Measurements from ENCODE around the gene CDK5RAP3. TPM values are rescaled to one million over a fixed set of nuclear protein-coding genes. Genes with fewer than 3 reads are reported as not detected.

The CDK5RAP3 gene
- total RNA-seq, 1 donor from 2014 or later = 62.8 TPM

- H3K4me3 Mint-ChIP-seq (ENCODE audit: unreplicated experiment) = no peak within 1 kb of the TSS
- no peaks in the 10 kb centered on the region for H3K79me2 ChIP-seq (ENCODE audit: insufficient read depth, low read length)
- no peaks in the 10 kb centered on the region for H3K4me1 Mint-ChIP-seq (ENCODE audit: low read depth, unreplicated experiment)
- H3K36me3 ChIP-seq (ENCODE audit: insufficient read depth, low read length) = no peaks in the 10 kb centered on the region
- H3K4me1 ChIP-seq (ENCODE audit: insufficient read depth, low read length) = peaks cover 4% of the 10 kb centered on the region
- no peak within 1 kb of the TSS for H2AFZ ChIP-seq (ENCODE audit: low read depth, low read length)
- peaks cover 5% of the 10 kb centered on the region for H3K27me3 ChIP-seq (ENCODE audit: insufficient read depth, low read length)
- no peak within 1 kb of the TSS for H3K27ac Mint-ChIP-seq (ENCODE audit: unreplicated experiment)
- H3K4me3 ChIP-seq (ENCODE audit: insufficient read depth, low read depth, low read length) = no peak within 1 kb of the TSS
- no peak for DNase-seq (ENCODE audit: low read depth)
- peaks cover 33% of the 10 kb centered on the region for H3K27me3 Mint-ChIP-seq (ENCODE audit: low read depth, unreplicated experiment)
- H3K9ac ChIP-seq (ENCODE audit: low read length) = no peak within 1 kb of the TSS
- TF ChIP-seq EZH2 (IDR thresholded peaks at IDR 0.05; ENCODE audit: insufficient read depth, low read length) = no peak
- TF ChIP-seq, protein P1, sequence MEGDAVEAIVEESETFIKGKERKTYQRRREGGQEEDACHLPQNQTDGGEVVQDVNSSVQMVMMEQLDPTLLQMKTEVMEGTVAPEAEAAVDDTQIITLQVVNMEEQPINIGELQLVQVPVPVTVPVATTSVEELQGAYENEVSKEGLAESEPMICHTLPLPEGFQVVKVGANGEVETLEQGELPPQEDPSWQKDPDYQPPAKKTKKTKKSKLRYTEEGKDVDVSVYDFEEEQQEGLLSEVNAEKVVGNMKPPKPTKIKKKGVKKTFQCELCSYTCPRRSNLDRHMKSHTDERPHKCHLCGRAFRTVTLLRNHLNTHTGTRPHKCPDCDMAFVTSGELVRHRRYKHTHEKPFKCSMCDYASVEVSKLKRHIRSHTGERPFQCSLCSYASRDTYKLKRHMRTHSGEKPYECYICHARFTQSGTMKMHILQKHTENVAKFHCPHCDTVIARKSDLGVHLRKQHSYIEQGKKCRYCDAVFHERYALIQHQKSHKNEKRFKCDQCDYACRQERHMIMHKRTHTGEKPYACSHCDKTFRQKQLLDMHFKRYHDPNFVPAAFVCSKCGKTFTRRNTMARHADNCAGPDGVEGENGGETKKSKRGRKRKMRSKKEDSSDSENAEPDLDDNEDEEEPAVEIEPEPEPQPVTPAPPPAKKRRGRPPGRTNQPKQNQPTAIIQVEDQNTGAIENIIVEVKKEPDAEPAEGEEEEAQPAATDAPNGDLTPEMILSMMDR (IDR thresholded peaks at IDR 0.05; ENCODE audit: insufficient read depth, low read depth, low read length) = no peak
- H4K20me1 ChIP-seq (ENCODE audit: insufficient read depth, low read length) = no peaks in the 10 kb centered on the region
- peaks cover 6% of the 10 kb centered on the region for H3K9me3 Mint-ChIP-seq (ENCODE audit: unreplicated experiment)
- no peaks in the 10 kb centered on the region for H3K9me3 ChIP-seq (ENCODE audit: insufficient read depth, low read depth, low read length)
- peaks cover 7% of the 10 kb centered on the region for H3K36me3 Mint-ChIP-seq (ENCODE audit: low read depth, unreplicated experiment)
- H3K4me2 ChIP-seq (ENCODE audit: low read length) = no peak within 1 kb of the TSS
- no peak within 1 kb of the TSS for H3K27ac ChIP-seq (ENCODE audit: low read depth, low read length)
- no peak for FAIRE-seq
Observed at GRCh38 chr17:47957591-47958490, 13.1 kb upstream of the CDK5RAP3 start, which contains the start of gene PRR15L. PRR15L (minus strand) TSS chr17:47957883; CDS start chr17:47953234, 4,649 bp downstream.

- H3K79me2 ChIP-seq (ENCODE audit: insufficient read depth, low read length) = no peaks in the 10 kb centered on the region
- H3K4me2 ChIP-seq (ENCODE audit: low read length) = no peak overlapping the region
- no peak overlapping the region for H3K9ac ChIP-seq (ENCODE audit: low read length)
- peaks cover 6% of the 10 kb centered on the region for H3K9me3 Mint-ChIP-seq (ENCODE audit: unreplicated experiment)
- no peak overlapping the region for H3K27ac ChIP-seq (ENCODE audit: low read depth, low read length)
- TF ChIP-seq, protein P1 (IDR thresholded peaks at IDR 0.05; ENCODE audit: insufficient read depth, low read depth, low read length) = no peak
- TF ChIP-seq EZH2 (IDR thresholded peaks at IDR 0.05; ENCODE audit: insufficient read depth, low read length) = no peak
- peaks cover 5% of the 10 kb centered on the region for H3K27me3 ChIP-seq (ENCODE audit: insufficient read depth, low read length)
- H3K4me1 ChIP-seq (ENCODE audit: insufficient read depth, low read length) = peaks cover 4% of the 10 kb centered on the region
- H3K4me1 Mint-ChIP-seq (ENCODE audit: low read depth, unreplicated experiment) = no peaks in the 10 kb centered on the region
- FAIRE-seq (no peak), DNase-seq (ENCODE audit: low read depth) (no peak)
- no peak overlapping the region for H3K27ac Mint-ChIP-seq (ENCODE audit: unreplicated experiment)
- no peaks in the 10 kb centered on the region for H3K36me3 ChIP-seq (ENCODE audit: insufficient read depth, low read length)
- no peak overlapping the region for H2AFZ ChIP-seq (ENCODE audit: low read depth, low read length)
- H3K27me3 Mint-ChIP-seq (ENCODE audit: low read depth, unreplicated experiment) = peaks cover 33% of the 10 kb centered on the region
- H3K4me3 Mint-ChIP-seq (ENCODE audit: unreplicated experiment) = peak overlapping the region; percentile 25
- no peaks in the 10 kb centered on the region for H4K20me1 ChIP-seq (ENCODE audit: insufficient read depth, low read length)
- no peaks in the 10 kb centered on the region for H3K9me3 ChIP-seq (ENCODE audit: insufficient read depth, low read depth, low read length)
- peaks cover 7% of the 10 kb centered on the region for H3K36me3 Mint-ChIP-seq (ENCODE audit: low read depth, unreplicated experiment)
- H3K4me3 ChIP-seq (ENCODE audit: insufficient read depth, low read depth, low read length) = no peak overlapping the region
Observed at GRCh38 chr17:47959825-47960655, 10.9 kb upstream of the CDK5RAP3 start.
